ENCODE data around the gene SLC10A4. TPM values are rescaled to one million over a fixed set of nuclear protein-coding genes. Genes with fewer than 3 reads are reported as not detected.

Gene SLC10A4
- total and polyA plus RNA-seq, 2 donors from 2014 or later: 0.13 TPM; not detected in 1

DNA sequence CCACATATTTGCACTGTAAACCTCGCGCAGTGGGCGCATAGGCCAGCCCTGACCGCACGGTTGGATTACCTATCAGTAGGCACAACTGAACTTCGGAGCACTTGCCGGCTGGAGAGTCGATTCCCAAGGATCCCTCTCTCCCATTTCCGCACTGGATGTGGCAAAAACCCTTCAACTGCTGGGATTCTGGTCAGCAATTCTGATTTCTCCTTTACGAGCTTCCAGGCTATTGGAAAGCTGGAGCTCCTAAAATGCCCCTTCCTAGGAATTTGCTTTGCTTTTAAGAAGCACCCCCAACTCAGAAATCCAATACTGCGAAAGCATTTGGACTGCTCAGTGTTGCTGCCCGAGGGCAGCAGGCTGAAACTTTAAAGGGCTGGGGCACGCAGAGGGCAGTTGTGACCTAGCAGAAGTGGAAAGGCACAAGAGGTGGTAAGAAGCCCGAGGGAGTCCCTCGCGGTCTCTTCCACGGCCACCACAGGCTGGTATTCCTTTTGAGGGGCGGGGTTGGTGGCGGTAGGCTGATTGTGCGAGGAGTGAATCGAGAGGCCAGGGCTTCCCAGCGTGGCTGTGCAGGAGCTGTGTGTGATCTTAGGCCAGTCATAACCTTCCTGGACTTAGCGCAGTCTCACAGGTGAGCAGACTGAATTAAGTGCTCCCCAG is 8.5 kb downstream of the SLC10A4 start:
- H3K4me3 ChIP-seq (ENCODE audit: low read length in 3 of 3): no peak overlapping the region
- H3K9me3 ChIP-seq (ENCODE audit: control insufficient read depth in 2 of 3, insufficient read depth in 1 of 3, low read length in 3 of 3): no peaks in the 10 kb centered on the region
- no peak overlapping the region for H3K9ac ChIP-seq (ENCODE audit: low read length in 3 of 3)
- peak in 3 of 5 donors; percentile 14 to 66 (median 19) for DNase-seq
- TF ChIP-seq, protein P1, sequence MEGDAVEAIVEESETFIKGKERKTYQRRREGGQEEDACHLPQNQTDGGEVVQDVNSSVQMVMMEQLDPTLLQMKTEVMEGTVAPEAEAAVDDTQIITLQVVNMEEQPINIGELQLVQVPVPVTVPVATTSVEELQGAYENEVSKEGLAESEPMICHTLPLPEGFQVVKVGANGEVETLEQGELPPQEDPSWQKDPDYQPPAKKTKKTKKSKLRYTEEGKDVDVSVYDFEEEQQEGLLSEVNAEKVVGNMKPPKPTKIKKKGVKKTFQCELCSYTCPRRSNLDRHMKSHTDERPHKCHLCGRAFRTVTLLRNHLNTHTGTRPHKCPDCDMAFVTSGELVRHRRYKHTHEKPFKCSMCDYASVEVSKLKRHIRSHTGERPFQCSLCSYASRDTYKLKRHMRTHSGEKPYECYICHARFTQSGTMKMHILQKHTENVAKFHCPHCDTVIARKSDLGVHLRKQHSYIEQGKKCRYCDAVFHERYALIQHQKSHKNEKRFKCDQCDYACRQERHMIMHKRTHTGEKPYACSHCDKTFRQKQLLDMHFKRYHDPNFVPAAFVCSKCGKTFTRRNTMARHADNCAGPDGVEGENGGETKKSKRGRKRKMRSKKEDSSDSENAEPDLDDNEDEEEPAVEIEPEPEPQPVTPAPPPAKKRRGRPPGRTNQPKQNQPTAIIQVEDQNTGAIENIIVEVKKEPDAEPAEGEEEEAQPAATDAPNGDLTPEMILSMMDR (IDR thresholded peaks at IDR 0.05; ENCODE audit: borderline replicate concordance, extremely low read depth, insufficient read depth): no peak
- no peak for FAIRE-seq
- H3K36me3 ChIP-seq (ENCODE audit: control insufficient read depth in 2 of 3, insufficient read depth in 3 of 3, low read length in 3 of 3): no peaks in the 10 kb centered on the region
- peaks cover 32% of the 10 kb centered on the region for H3K27me3 ChIP-seq (ENCODE audit: control insufficient read depth, insufficient read depth, low read length)
- H3K27ac ChIP-seq (ENCODE audit: low read depth in 2 of 2, low read length in 2 of 2): no peak overlapping the region
- H3K4me1 ChIP-seq (ENCODE audit: control insufficient read depth in 2 of 3, insufficient read depth in 2 of 3, low read depth in 1 of 3, low read length in 3 of 3): no peaks in the 10 kb centered on the region
- intact Hi-C loops (cut with DNase I): no loop called here

DNA sequence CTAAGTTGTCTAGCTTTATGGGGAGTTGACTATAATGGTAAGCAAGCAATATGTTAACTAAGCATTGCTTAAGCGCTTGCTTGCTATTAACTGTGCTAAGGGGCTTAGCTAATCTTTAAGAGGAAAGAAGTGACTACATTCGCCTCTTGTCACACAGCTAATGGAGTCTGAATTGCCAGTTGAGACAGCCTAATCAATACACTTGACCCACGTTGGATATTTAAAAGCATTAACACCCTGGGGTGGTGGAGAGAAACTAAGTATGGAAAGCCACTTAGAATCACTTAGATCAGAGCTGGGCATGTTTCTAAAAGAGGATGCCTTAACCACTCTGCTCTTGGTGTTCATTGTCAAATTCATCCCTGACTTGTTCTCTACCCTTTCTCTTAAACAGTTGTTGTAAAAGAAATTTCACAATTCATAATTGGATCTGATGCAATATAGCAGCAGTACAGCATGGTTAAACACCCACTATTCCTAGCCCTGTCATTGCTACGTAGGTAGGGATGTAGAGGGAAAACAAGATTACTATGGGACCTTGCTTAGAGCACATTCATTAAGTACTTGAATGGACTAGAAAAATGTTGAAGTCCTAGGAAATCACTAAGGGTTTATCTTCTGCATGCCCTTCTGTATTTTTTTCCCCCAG is 10.4 kb downstream of the SLC10A4 start:
- H3K4me3 ChIP-seq (ENCODE audit: low read length in 3 of 3): no peak overlapping the region
- TF ChIP-seq, protein P1 (IDR thresholded peaks at IDR 0.05; ENCODE audit: borderline replicate concordance, extremely low read depth, insufficient read depth): no peak
- no peaks in the 10 kb centered on the region for H3K9me3 ChIP-seq (ENCODE audit: control insufficient read depth in 2 of 3, insufficient read depth in 1 of 3, low read length in 3 of 3)
- FAIRE-seq (no peak), DNase-seq (no peak)
- H3K27ac ChIP-seq (ENCODE audit: low read depth in 2 of 2, low read length in 2 of 2): no peak overlapping the region
- no peaks in the 10 kb centered on the region for H3K36me3 ChIP-seq (ENCODE audit: control insufficient read depth in 2 of 3, insufficient read depth in 3 of 3, low read length in 3 of 3)
- H3K9ac ChIP-seq (ENCODE audit: low read length in 3 of 3): no peak overlapping the region
- intact Hi-C loops (cut with DNase I): no loop called here
- peaks cover 23% of the 10 kb centered on the region for H3K27me3 ChIP-seq (ENCODE audit: control insufficient read depth, insufficient read depth, low read length)
- H3K4me1 ChIP-seq (ENCODE audit: control insufficient read depth in 2 of 3, insufficient read depth in 2 of 3, low read depth in 1 of 3, low read length in 3 of 3): no peaks in the 10 kb centered on the region

DNA sequence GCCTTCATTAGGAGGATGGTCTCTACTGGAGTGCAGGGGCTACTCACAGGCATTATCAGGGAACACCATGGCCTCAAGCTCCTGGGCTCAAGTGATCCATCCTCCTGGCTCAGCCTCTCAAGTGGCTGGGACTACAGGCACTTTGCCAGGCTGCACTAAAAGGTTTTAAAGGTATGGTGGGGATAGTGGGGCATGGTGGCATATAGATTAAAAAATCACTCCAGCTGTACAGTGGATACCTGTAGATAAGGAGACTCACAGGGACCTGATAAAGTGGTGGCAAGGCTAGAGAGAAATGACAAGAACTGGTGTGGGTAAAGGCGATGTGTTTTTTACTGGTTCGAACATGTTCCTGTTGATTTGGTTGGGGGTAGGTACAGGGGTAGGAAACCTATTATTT is 12.8 kb downstream of the SLC10A4 start:
- H3K4me3 ChIP-seq (ENCODE audit: low read length in 3 of 3): no peak overlapping the region
- DNase-seq (no peak), FAIRE-seq (no peak)
- H3K27me3 ChIP-seq (ENCODE audit: control insufficient read depth, insufficient read depth, low read length): peaks cover 12% of the 10 kb centered on the region
- H3K4me1 ChIP-seq (ENCODE audit: control insufficient read depth in 2 of 3, insufficient read depth in 2 of 3, low read depth in 1 of 3, low read length in 3 of 3): no peaks in the 10 kb centered on the region
- intact Hi-C loops (cut with DNase I): no loop called here
- H3K9me3 ChIP-seq (ENCODE audit: control insufficient read depth in 2 of 3, insufficient read depth in 1 of 3, low read length in 3 of 3): no peaks in the 10 kb centered on the region
- no peak overlapping the region for H3K9ac ChIP-seq (ENCODE audit: low read length in 3 of 3)
- no peak overlapping the region for H3K27ac ChIP-seq (ENCODE audit: low read depth in 2 of 2, low read length in 2 of 2)
- H3K36me3 ChIP-seq (ENCODE audit: control insufficient read depth in 2 of 3, insufficient read depth in 3 of 3, low read length in 3 of 3): peaks cover 0 to 4% (median 0%) of the 10 kb centered on the region in 3 donors
- TF ChIP-seq, protein P1 (IDR thresholded peaks at IDR 0.05; ENCODE audit: borderline replicate concordance, extremely low read depth, insufficient read depth): no peak
